NB4 (cell line): ENCODE results near the gene PDCD1.

Experiments
- CTCF ChIP-seq: IDR thresholded peaks from one replicate; pipeline ENCODE4 v1.5.1; 2012; ENCODE audit warnings: low read depth, low read length
- MAX ChIP-seq: IDR thresholded peaks from 2 replicates; pipeline ENCODE4 v1.6.1; 2011; ENCODE audit warnings: low read depth, low read length
- MYC ChIP-seq: IDR thresholded peaks from 2 replicates; pipeline ENCODE4 v1.6.1; 2011; ENCODE audit warnings: low read depth, low read length
- POLR2A ChIP-seq: IDR thresholded peaks from 2 replicates; pipeline ENCODE4 v1.6.1; 2011; ENCODE audit warnings: mild to moderate bottlenecking; ENCODE audit not compliant: insufficient read length; ENCODE audit errors: extremely low read depth

GRCh38 chr2:241871538-241872312, 13.0 kb upstream of the PDCD1 start:
- TF ChIP-seq CTCF (no peak), MAX (no peak), POLR2A (no peak), MYC (no peak)
